Measurements from ENCODE around the gene EGR2.

DNA sequence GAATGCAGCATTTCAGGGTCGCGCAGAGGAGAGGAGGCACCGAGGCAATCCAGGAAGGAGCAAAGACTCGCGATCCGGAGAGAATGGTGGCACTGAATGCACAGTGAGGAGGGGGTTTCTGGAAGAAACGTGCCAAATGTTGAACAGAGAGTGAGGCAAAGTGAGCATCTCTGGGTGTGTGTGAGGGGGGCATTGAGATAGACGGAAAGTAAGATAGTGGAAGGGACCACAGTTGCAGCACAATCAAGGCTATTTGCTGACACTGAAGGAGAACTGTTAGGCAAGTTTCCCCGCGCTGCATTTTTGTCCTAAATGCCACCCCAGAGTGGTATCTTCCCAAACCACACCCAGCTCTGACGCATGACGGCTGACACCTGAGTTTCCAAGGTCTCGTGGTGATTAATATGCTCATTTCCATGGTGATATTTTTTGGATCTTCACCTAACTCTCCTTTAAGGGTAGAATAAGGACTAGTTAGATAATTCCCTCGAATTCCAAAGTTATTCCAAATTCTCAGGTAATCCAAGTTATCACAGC lies 26.1 kb downstream of the EGR2 start:
- TF ChIP-seq MYC (IDR thresholded peaks at IDR 0.05; ENCODE audit: low read depth, low read length) (no peak), CTCF (IDR thresholded peaks at IDR 0.05; ENCODE audit: extremely low read depth in 1 of 2, insufficient read depth in 1 of 2, low read depth in 1 of 2, low read length in 2 of 2) (no peak), EZH2 (IDR thresholded peaks at IDR 0.05; ENCODE audit: borderline replicate concordance, low read depth, low read length, severe bottlenecking) (no peak), POLR2A (IDR thresholded peaks at IDR 0.05; ENCODE audit: low read depth, low read length) (no peak), POLR2AphosphoS5 (IDR thresholded peaks at IDR 0.05; ENCODE audit: insufficient read depth, low read depth, low read length) (no peak), GATA2 (IDR thresholded peaks at IDR 0.05; ENCODE audit: insufficient read depth, insufficient read length, low read depth, low read length) (no peak)
